GM18868 (cell line): ENCODE data around the gene ZSWIM4.

Source experiments
- ATAC-seq: cut with Tn5 transposase; IDR thresholded peaks from one replicate; pipeline ENCODE4 v1.9.1; 2021; ENCODE audit warnings: mild to moderate bottlenecking, moderate library complexity; ENCODE audit not compliant: unreplicated experiment

Gene ZSWIM4

GRCh38 chr19:13831537-13832467, 36.6 kb downstream of the ZSWIM4 start:
- no peak for ATAC-seq

DNA sequence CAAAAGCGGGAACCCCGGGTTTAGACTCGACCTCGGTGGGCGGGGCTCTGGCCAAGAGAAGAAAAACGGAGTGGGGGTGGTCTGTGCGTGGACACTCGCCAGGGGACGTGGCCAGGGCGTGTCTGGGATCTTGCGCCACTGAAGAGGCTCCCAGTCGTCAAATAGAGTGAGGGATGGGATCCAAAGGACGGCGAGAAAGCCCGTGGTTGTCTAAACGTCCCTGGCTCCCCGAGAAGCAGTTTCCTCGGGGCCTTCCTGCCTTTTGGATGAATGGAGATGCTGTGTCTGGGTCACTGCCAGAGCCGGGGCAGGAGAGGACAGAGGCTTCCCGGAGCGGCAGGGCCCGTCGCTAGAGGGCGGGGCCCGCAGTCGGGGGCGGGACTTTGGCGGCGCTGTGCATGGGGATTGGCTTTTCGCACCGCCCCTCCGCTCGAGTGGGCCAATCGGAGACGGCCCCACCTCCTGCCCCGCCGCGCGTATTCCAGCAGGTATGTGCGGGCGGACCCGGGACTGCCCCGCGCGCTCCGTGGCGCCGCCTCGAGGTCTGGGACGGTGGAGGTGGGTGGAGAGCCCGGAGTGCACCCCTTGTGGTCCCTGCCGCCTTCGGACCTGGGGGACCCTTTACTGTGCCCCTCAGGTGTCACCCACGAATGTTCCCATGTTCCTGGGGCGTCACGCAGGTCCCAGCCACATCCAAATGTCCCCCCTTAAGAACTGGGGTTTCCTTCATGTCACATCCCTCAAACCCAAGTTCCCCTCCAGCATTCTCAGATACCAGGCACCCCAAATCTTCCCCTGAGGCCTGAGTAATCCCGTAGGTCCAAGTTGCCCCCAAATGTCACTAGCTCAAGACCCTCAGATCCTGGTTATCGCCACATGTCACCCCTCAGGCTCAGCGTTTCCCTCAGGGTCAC, 38.3 kb downstream of the ZSWIM4 start:
- ATAC-seq = peak; percentile 78

- ATAC-seq = no peak
Measured at GRCh38 chr19:13834244-13835069, 39.2 kb downstream of the ZSWIM4 start.

GRCh38 chr19:13835791-13836723, 40.8 kb downstream of the ZSWIM4 start:
- ATAC-seq = no peak

- no peak for ATAC-seq
Measured at GRCh38 chr19:13838435-13839129, 43.3 kb downstream of the ZSWIM4 start.

- ATAC-seq = peak; percentile 31
Measured at GRCh38 chr19:13839130-13839937, 44.1 kb downstream of the ZSWIM4 start.

GRCh38 chr19:13839938-13840304, 44.7 kb downstream of the ZSWIM4 start:
- ATAC-seq = no peak

DNA sequence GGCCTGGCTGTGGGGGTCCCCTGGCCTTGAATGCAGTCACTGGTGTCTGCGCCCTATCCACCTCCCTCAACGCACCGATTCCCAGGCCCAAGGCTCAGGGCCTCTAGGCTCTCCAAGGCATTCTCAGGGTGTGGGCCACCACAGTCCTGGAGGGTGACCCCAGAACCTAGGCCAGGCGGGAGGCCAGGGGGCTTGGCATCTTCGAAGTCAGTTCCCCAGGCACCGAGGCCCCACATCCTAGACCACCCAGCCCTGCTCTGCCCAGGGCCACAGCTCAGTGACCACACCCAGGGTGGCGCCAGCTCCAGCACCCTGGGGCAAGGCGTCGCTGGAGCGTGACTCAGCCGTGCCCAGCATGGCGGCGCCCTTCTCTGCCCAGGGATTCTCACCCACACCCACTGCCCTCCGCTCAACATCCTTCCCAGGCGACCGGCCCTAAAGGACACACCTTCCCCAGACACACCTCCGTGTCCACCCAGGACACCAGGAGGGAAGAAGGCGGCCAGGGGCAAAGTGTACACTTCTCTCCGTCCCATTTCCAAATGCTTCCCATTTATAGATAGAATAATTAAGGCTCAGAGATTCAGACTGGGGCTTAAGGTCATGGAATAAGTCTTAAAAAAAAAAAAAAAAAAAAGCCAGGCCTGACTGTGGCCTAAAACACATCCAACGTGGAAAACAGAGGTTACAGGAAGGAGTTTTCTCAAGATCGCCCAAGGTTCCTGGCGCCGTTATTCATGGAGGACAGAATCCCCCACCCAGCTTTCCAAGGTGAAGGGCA, 45.3 kb downstream of the ZSWIM4 start:
- no peak for ATAC-seq

- ATAC-seq = no peak
Measured at GRCh38 chr19:13841086-13841961, 46.1 kb downstream of the ZSWIM4 start.

GRCh38 chr19:13841962-13842290, 46.7 kb downstream of the ZSWIM4 start:
- no peak for ATAC-seq

DNA sequence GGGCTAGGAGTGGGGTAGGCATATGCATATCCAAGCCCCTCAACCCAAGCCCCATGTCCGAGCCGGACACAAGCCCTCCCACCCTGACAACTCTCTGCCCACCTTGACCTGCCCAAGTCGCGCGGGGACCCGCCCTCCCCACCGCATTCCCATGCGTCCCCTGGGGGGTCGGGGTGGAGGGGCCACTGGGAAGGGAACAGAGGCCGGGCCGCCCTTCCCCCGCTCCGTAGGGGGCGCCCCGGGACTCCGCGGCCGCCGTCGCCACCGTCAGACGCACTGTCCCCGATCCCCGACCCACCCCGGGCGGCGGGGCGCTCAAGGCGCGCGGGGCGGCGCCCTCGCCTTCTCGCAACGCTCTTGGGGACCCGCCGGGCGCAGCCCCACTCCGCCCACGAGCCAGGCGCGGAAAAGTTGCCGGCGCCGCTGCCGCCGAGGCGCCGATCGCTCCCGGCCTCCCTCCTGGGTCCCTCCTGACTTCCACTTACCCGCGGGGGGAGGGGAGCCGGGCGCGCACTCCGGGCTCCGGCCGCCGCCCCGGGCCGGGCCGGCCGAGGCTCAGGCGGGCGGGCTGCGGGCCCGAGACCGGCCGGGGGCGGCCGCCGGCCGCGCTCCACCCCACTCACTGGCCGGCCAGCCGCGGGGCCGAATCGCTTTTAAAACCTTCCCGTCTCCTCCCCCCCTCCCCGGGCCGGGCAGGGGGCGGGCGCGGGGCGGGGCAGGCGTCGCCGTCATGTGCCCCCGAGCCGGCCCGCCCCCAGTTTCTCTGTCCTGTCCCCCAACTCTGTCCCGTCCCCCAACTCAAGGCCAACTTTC, 47.3 kb downstream of the ZSWIM4 start:
- ATAC-seq = no peak

GRCh38 chr19:13843104-13843921, 48.1 kb downstream of the ZSWIM4 start:
- no peak for ATAC-seq

DNA sequence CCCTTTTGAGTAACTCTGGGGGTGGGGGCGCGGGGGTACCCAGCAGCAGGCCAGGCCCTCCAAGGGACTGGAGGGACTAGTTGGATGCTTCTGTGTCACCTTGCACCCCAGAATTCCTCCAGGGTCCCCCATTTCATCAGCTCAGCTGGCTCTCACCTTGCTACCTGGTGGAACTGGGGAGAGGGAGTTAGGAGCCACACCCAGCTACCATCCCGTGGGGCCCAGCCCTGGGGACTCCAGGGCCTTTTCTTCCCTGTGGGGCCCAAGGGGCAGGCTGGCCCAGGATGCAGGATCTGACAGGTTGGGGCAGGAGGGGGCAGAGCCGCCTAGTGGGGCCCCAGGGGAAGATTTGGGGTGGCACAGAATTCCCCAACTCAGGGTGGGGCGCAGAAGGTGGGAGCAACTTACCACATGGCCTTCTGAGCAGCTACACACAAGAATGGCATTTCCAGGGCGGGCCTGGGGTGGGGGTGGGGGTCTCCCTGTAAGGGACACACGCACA, 48.9 kb downstream of the ZSWIM4 start:
- no peak for ATAC-seq

DNA sequence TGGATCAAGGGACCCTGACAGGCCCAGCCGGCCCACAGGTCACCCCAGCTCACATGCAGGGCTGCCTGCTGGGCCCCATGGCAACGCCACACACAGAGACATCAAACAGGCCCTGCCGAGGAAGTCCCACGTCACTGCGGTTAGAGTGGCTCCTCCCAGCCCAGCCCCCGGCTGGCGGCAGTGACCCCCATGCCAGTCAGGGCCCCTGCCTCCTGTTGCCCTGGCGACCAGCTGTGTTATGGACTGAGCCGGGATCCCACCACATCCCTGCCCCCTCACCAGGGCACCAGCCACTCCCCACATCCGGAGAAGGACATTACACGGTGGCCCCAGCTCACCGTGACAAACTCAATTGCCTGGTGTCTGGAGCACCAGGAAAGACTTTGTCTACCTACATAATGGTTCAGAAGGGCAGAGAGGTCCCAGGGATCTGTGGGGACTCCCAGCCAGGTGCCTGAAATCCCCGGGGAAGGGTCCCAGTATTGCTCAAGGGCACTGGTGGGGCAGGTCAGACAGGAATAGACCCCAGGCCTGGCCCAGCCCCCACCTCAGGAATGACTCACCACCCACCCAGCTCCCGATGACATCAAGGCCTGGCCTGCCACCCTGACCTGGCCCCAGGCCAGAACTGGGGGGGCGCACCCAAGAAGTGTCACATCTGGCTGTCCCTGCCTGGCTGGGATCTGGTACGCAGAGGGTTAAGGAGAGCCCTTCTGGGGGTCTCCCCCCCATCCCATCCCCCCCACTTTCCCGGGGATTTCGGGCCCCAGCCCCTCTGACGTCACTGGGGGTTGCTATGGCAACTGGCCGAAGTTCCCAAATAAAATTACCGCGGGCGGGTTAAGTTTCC, 51.5 kb downstream of the ZSWIM4 start:
- peak; percentile 49 for ATAC-seq
